Endodermal cell (in vitro differentiated cells): ENCODE measurements around the gene BMPR1B. TPM values are rescaled to one million over a fixed set of nuclear protein-coding genes. Genes with fewer than 3 reads are reported as not detected.
"Not testable (repeated sequence)": the region's sequence is repeated elsewhere in the genome, so short reads cannot be mapped to it uniquely, and the experiment has no call there.

Source experiments
- DNase-seq: peaks from one replicate; pipeline ENCODE4 v3.0.0-alpha.2; 2017
- H3K27ac ChIP-seq: 2 replicates; pipeline ENCODE4 v1.5.1; 2013; ENCODE audit warnings: mild to moderate bottlenecking, low read depth, low read length, moderate library complexity
- H3K27me3 ChIP-seq: 2 replicates; pipeline ENCODE4 v1.6.1; 2013; ENCODE audit warnings: mild to moderate bottlenecking, low read length, moderate library complexity; ENCODE audit not compliant: insufficient read depth, control insufficient read depth, poor library complexity, severe bottlenecking
- H3K36me3 ChIP-seq: 2 replicates; pipeline ENCODE4 v1.7.0; 2013; ENCODE audit warnings: mild to moderate bottlenecking, low read length, moderate library complexity; ENCODE audit not compliant: control insufficient read depth, insufficient read depth
- H3K4me1 ChIP-seq: one replicate; pipeline ENCODE4 v1.7.0; 2013; ENCODE audit warnings: low read length; ENCODE audit not compliant: control insufficient read depth, insufficient read depth
- H3K4me3 ChIP-seq: 2 replicates; pipeline ENCODE4 v1.5.1; 2013; ENCODE audit warnings: mild to moderate bottlenecking, low read length, moderate library complexity
- H3K9ac ChIP-seq: 2 replicates; pipeline ENCODE4 v1.6.1; 2013; ENCODE audit warnings: mild to moderate bottlenecking, low read length, moderate library complexity; ENCODE audit not compliant: poor library complexity, severe bottlenecking; ENCODE audit errors: extremely low read depth
- H3K9me3 ChIP-seq: 2 replicates; pipeline ENCODE4 v1.6.1; 2013; ENCODE audit warnings: mild to moderate bottlenecking, low read length, moderate library complexity; ENCODE audit not compliant: control insufficient read depth
- H3K27ac Mint-ChIP-seq: 2 replicates; pipeline ENCODE4 v1.8.0; 2020; ENCODE audit warnings: mixed read lengths
- H3K27me3 Mint-ChIP-seq: 2 replicates; pipeline ENCODE4 v1.8.0; 2021; ENCODE audit warnings: mild to moderate bottlenecking, mixed read lengths; ENCODE audit not compliant: insufficient read depth
- H3K36me3 Mint-ChIP-seq: 2 replicates; pipeline ENCODE4 v1.8.0; 2020; ENCODE audit warnings: low read depth, mixed read lengths
- H3K4me1 Mint-ChIP-seq: 2 replicates; pipeline ENCODE4 v1.8.0; 2020; ENCODE audit warnings: mixed read lengths
- H3K4me3 Mint-ChIP-seq: 2 replicates; pipeline ENCODE4 v1.8.0; 2020; ENCODE audit warnings: mild to moderate bottlenecking, moderate library complexity, mixed read lengths
- H3K9me3 Mint-ChIP-seq: 2 replicates; pipeline ENCODE4 v1.8.0; 2020; ENCODE audit warnings: mild to moderate bottlenecking, mixed read lengths
- WGBS, 2 experiments: methylation state at CpG; one replicate each; pipeline versions ENCODE4 v1.1.5 to v1.1.7; 2013; ENCODE audit warnings: missing lambda C conversion rate in 2 of 2, mixed read lengths in 1 of 2; ENCODE audit not compliant: insufficient coverage in 1 of 2, insufficient read length in 1 of 2; 5-methylcytosine and 5-hydroxymethylcytosine counted together
- total RNA-seq, 2 donors: library from RNA; stranded (reverse); fragmentation: NEBNext Ultra II Directional in 1 of 2; extraction: Animal tissue kit (Norgen Biotek cat#: 25700) in 1 of 2; gene quantifications; 2 replicates in 1 of 2; 3 replicates in 1 of 2; pipeline ENCODE4 v1.2.1, GENCODE V29; 2021
- TF ChIP-seq, protein P1 (sequence below): fragments of 200-600 bp; sonication (generic); conservative IDR thresholded peaks from 2 replicates; pipeline ENCODE4 v1.5.0; 2021; ENCODE audit warnings: antibody characterized with exemption, mild to moderate bottlenecking

The BMPR1B gene
- total RNA-seq, 2 donors from 2014 or later = 2.8 to 3.6 TPM

GRCh38 chr4:95165926-95166524 lies 408.3 kb downstream of the BMPR1B start:
- Histone ChIP-seq H3K9ac (no peak overlapping the region), H3K27ac (no peak overlapping the region), H3K27me3 (no peaks in the 10 kb centered on the region), H3K4me1 (no peaks in the 10 kb centered on the region), H3K36me3 (no peaks in the 10 kb centered on the region), H3K4me3 (no peak overlapping the region), H3K9me3 (no peaks in the 10 kb centered on the region)
- Mint-ChIP-seq H3K4me1 (peaks cover 12% of the 10 kb centered on the region), H3K36me3 (no peaks in the 10 kb centered on the region), H3K4me3 (no peak overlapping the region), H3K9me3 (no peaks in the 10 kb centered on the region), H3K27me3 (peaks cover 9% of the 10 kb centered on the region), H3K27ac (no peak overlapping the region)
- whole genome bisulfite sequencing, 2 experiments = 60 to 100% methylated on average over 1 to 3 of the region's 3 CpGs
- TF ChIP-seq, protein P1, sequence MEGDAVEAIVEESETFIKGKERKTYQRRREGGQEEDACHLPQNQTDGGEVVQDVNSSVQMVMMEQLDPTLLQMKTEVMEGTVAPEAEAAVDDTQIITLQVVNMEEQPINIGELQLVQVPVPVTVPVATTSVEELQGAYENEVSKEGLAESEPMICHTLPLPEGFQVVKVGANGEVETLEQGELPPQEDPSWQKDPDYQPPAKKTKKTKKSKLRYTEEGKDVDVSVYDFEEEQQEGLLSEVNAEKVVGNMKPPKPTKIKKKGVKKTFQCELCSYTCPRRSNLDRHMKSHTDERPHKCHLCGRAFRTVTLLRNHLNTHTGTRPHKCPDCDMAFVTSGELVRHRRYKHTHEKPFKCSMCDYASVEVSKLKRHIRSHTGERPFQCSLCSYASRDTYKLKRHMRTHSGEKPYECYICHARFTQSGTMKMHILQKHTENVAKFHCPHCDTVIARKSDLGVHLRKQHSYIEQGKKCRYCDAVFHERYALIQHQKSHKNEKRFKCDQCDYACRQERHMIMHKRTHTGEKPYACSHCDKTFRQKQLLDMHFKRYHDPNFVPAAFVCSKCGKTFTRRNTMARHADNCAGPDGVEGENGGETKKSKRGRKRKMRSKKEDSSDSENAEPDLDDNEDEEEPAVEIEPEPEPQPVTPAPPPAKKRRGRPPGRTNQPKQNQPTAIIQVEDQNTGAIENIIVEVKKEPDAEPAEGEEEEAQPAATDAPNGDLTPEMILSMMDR = peak; percentile 82
- DNase-seq = peak; percentile 51

- no peaks in the 10 kb centered on the region for H3K4me1 ChIP-seq
- 88 to 95% methylated on average over 6 to 7 of the region's 7 CpGs for WGBS, 2 experiments
- H3K9ac ChIP-seq = no peak overlapping the region
- Mint-ChIP-seq H3K4me3 (no peak overlapping the region), H3K27me3 (peaks cover 9% of the 10 kb centered on the region), H3K4me1 (no peaks in the 10 kb centered on the region), H3K9me3 (peaks cover 1% of the 10 kb centered on the region), H3K36me3 (no peaks in the 10 kb centered on the region), H3K27ac (no peak overlapping the region)
- H3K4me3 ChIP-seq = no peak overlapping the region
- H3K36me3 ChIP-seq = no peaks in the 10 kb centered on the region
- no peak for DNase-seq
- H3K27ac ChIP-seq = no peak overlapping the region
- TF ChIP-seq, protein P1 = peak; percentile 17
- H3K9me3 ChIP-seq = no peaks in the 10 kb centered on the region
- no peaks in the 10 kb centered on the region for H3K27me3 ChIP-seq
Observed at GRCh38 chr4:95167805-95168204, 410.1 kb downstream of the BMPR1B start.

- H3K36me3 Mint-ChIP-seq = no peaks in the 10 kb centered on the region
- H3K4me1 Mint-ChIP-seq = no peaks in the 10 kb centered on the region
- peaks cover 9% of the 10 kb centered on the region for H3K27me3 Mint-ChIP-seq
- TF ChIP-seq, protein P1 = no peak
- Histone ChIP-seq H3K27me3 (no peaks in the 10 kb centered on the region), H3K36me3 (no peaks in the 10 kb centered on the region), H3K4me1 (no peaks in the 10 kb centered on the region), H3K4me3 (no peak overlapping the region), H3K27ac (no peak overlapping the region), H3K9ac (no peak overlapping the region), H3K9me3 (no peaks in the 10 kb centered on the region)
- H3K9me3 Mint-ChIP-seq = peaks cover 1% of the 10 kb centered on the region
- H3K27ac Mint-ChIP-seq = no peak overlapping the region
- no peak overlapping the region for H3K4me3 Mint-ChIP-seq
- no peak for DNase-seq
- 90 to 95% methylated on average over 7 of the region's 7 CpGs for WGBS, 2 experiments
Observed at GRCh38 chr4:95170176-95170575, 412.4 kb downstream of the BMPR1B start.

DNA sequence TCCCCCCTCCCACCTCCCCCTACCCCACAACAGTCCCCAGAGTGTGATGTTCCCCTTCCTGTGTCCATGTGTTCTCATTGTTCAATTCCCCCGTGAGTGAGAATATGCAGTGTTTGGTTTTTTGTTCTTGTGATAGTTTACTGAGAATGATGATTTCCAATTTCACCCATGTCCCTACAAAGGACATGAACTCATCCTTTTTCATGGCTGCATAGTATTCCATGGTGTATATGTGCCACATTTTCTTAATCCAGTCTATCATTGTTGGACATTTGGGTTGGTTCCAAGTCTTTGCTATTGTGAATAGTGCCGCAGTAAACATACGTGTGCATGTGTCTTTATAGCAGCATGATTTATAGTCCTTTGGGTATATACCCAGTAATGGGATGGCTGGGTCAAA lies 413.6 kb downstream of the BMPR1B start:
- H3K9me3 ChIP-seq, H3K4me3 Mint-ChIP-seq: not testable (repeated sequence)

More for the DNA sequence above, 413.6 kb downstream of the BMPR1B start:
- H3K36me3 ChIP-seq, H3K27ac Mint-ChIP-seq, H3K4me1 ChIP-seq, H3K9ac ChIP-seq, H3K27ac ChIP-seq, DNase-seq, H3K4me1 Mint-ChIP-seq, H3K36me3 Mint-ChIP-seq, H3K27me3 ChIP-seq, H3K9me3 Mint-ChIP-seq, H3K27me3 Mint-ChIP-seq, H3K4me3 ChIP-seq: not testable (repeated sequence)
- WGBS, 2 experiments = no CpG with 5 or more reads among the region's 3 CpGs
